Left lung (tissue), 10 donors: ENCODE results near the gene SENP5. TPM values are rescaled to one million over a fixed set of nuclear protein-coding genes. Genes with fewer than 3 reads are reported as not detected.

ENCODE experiments used
- ATAC-seq: fragments of 200-7000 bp; cut with Tn5 transposase; one replicate; pipeline ENCODE4 v1.9.1; 2020; ENCODE audit warnings: moderate library complexity
- DNase-seq, 4 donors: peaks; one replicate each; pipeline ENCODE4 v3.0.0-alpha.2; 2013 to 2020
- H3K27ac ChIP-seq, 2 donors: fragments of 200-600 bp; sonication (generic) in 1 of 2; one replicate each; pipeline versions ENCODE4 v1.5.0 to v1.8.0; 2020 to 2021
- H3K27me3 ChIP-seq, 2 donors: fragments of 200-600 bp; sonication (generic) in 1 of 2; one replicate each; pipeline versions ENCODE4 v1.5.0 to v1.8.0; 2020 to 2021
- H3K36me3 ChIP-seq, 2 donors: fragments of 200-600 bp; sonication (generic) in 1 of 2; one replicate each; pipeline versions ENCODE4 v1.5.0 to v1.8.0; 2020 to 2021
- H3K4me1 ChIP-seq, 2 donors: fragments of 200-600 bp; one replicate each; pipeline ENCODE4 v1.8.0; 2021
- H3K4me3 ChIP-seq, 2 donors: fragments of 200-600 bp; sonication (generic) in 1 of 2; one replicate each; pipeline versions ENCODE4 v1.5.0 to v1.8.0; 2020 to 2021; ENCODE audit warnings: mild to moderate bottlenecking in 1 of 2
- H3K9me3 ChIP-seq, 2 donors: fragments of 200-600 bp; sonication (generic) in 1 of 2; one replicate each; pipeline versions ENCODE4 v1.5.0 to v1.8.0; 2020 to 2021
- CTCF ChIP-seq, 2 donors: fragments of 200-600 bp; sonication (generic) in 1 of 2; IDR thresholded peaks; one replicate each; pipeline versions ENCODE4 v1.5.0 to v1.8.0; 2021; ENCODE audit warnings: antibody characterized with exemption in 2 of 2
- intact Hi-C, 2 donors: fragments of 100-400 bp; cut with DNase I; formaldehyde crosslinking; loops; one replicate each; pipeline versions ENCODE4 v1.11.2 to v1.14.2; 2022
- polyA plus RNA-seq, 6 donors: library from polyadenylated mRNA; unstranded; fragments of 120-200 nt; gene quantifications; one replicate each; pipeline ENCODE4 v1.2.1, GENCODE V29; 2013; ENCODE audit not compliant: insufficient read length in 6 of 6
- total RNA-seq, 2 donors: library from RNA; stranded (reverse); fragmentation: NEBNext Ultra II Directional; extraction: Animal tissue kit (Norgen Biotek cat#: 25700); gene quantifications; one replicate each; pipeline ENCODE4 v1.2.1, GENCODE V29; 2021
- donor health status: DM: no; HTN: yes; CAD: no.
- donor health status: DM: no; HTN: no; CAD: no.

Gene SENP5
- total and polyA plus RNA-seq, 8 donors, result 25.2 to 43.8 (median 30.0) TPM

- no peaks in the 10 kb centered on the region for H3K9me3 ChIP-seq
- ATAC-seq, result no peak
- no peak overlapping the region for H3K27ac ChIP-seq
- no peak for TF ChIP-seq CTCF (IDR thresholded peaks at IDR 0.05)
- peaks cover 0 to 15% of the 10 kb centered on the region in 2 donors for H3K36me3 ChIP-seq
- intact Hi-C loops, result no loop called here
- no peak for DNase-seq
- H3K27me3 ChIP-seq, result no peaks in the 10 kb centered on the region
- H3K4me3 ChIP-seq, result no peak overlapping the region
- peaks cover 7 to 11% of the 10 kb centered on the region in 2 donors for H3K4me1 ChIP-seq
These were observed 79.6 kb downstream of the SENP5 start for GRCh38 chr3:196947136-196947859.

- Histone ChIP-seq H3K27me3 (no peaks in the 10 kb centered on the region), H3K4me1 (peaks cover 7 to 11% of the 10 kb centered on the region in 2 donors), H3K4me3 (no peak overlapping the region), H3K36me3 (peaks cover 0 to 15% of the 10 kb centered on the region in 2 donors), H3K27ac (no peak overlapping the region), H3K9me3 (no peaks in the 10 kb centered on the region)
- no peak for DNase-seq
- intact Hi-C loops, result no loop called here
- ATAC-seq, result no peak
- no peak for TF ChIP-seq CTCF (IDR thresholded peaks at IDR 0.05)
These were observed 80.2 kb downstream of the SENP5 start for GRCh38 chr3:196947860-196948441.

GRCh38 chr3:196948442-196949284 is 80.9 kb downstream of the SENP5 start:
- Histone ChIP-seq H3K4me3 (no peak overlapping the region), H3K36me3 (peaks cover 0 to 15% of the 10 kb centered on the region in 2 donors), H3K27ac (no peak overlapping the region), H3K27me3 (no peaks in the 10 kb centered on the region), H3K4me1 (peaks cover under 1 to 4% of the 10 kb centered on the region in 2 donors), H3K9me3 (no peaks in the 10 kb centered on the region)
- TF ChIP-seq CTCF (IDR thresholded peaks at IDR 0.05), result no peak
- DNase-seq (peak in 3 of 4 donors; percentile 32 to 57 (median 51)), ATAC-seq (no peak)
- intact Hi-C loops, result no loop called here

GRCh38 chr3:196949285-196949619 is 81.5 kb downstream of the SENP5 start:
- TF ChIP-seq CTCF (IDR thresholded peaks at IDR 0.05), result no peak
- no peak for DNase-seq
- H3K9me3 ChIP-seq, result no peaks in the 10 kb centered on the region
- no peaks in the 10 kb centered on the region for H3K27me3 ChIP-seq
- no peak for ATAC-seq
- no peaks in the 10 kb centered on the region for H3K4me1 ChIP-seq
- no peak overlapping the region for H3K4me3 ChIP-seq
- intact Hi-C loops, result no loop called here
- no peak overlapping the region for H3K27ac ChIP-seq
- peaks cover 0 to 15% of the 10 kb centered on the region in 2 donors for H3K36me3 ChIP-seq

- no peak for TF ChIP-seq CTCF (IDR thresholded peaks at IDR 0.05)
- peaks cover 0 to 10% of the 10 kb centered on the region in 2 donors for H3K36me3 ChIP-seq
- DNase-seq (no peak), ATAC-seq (no peak)
- intact Hi-C loops, result no loop called here
- H3K27me3 ChIP-seq, result no peaks in the 10 kb centered on the region
- no peaks in the 10 kb centered on the region for H3K9me3 ChIP-seq
- no peaks in the 10 kb centered on the region for H3K4me1 ChIP-seq
- no peak overlapping the region for H3K27ac ChIP-seq
- H3K4me3 ChIP-seq, result no peak overlapping the region
These were observed 82.0 kb downstream of the SENP5 start for GRCh38 chr3:196949750-196950149.
